B cell (primary cell): ENCODE data around the gene ANKRD11. TPM values are rescaled to one million over a fixed set of nuclear protein-coding genes. Genes with fewer than 3 reads are reported as not detected.

ENCODE experiments used
- ATAC-seq: fragments of 200-7000 bp; cut with Tn5 transposase; one replicate; pipeline ENCODE4 v1.10.0; 2021; ENCODE audit warnings: low read depth, mild to moderate bottlenecking, moderate number of reproducible peaks, moderate library complexity
- CTCF ChIA-PET: fragments of 350-600 bp; sonication (Branson Sonifier 250); formaldehyde crosslinking; loops from one replicate; lab custom pipeline; 2021; ENCODE audit warnings: antibody characterized with exemption, inconsistent platforms; lab: Charles Lee
- POLR2A ChIA-PET: fragments of 350-600 bp; sonication (Branson Sonifier 250); formaldehyde crosslinking; loops from one replicate; lab custom pipeline; 2021; ENCODE audit warnings: antibody characterized with exemption; lab: Charles Lee
- DNase-seq: peaks from one replicate; pipeline ENCODE4 v3.0.0; 2013
- H2AFZ ChIP-seq: 2 replicates; pipeline ENCODE4 v1.6.1; 2012; ENCODE audit warnings: mild to moderate bottlenecking, low read depth, low read length; ENCODE audit not compliant: insufficient read depth, poor library complexity, severe bottlenecking
- H3K27ac ChIP-seq, 2 donors: 1 replicate in 1 of 2; 2 replicates in 1 of 2; pipeline ENCODE4 v1.5.1; 2012 to 2013; ENCODE audit warnings: low read length in 2 of 2, mild to moderate bottlenecking in 2 of 2, moderate library complexity in 1 of 2
- H3K27me3 ChIP-seq, 4 experiments: fragments of 200-600 bp in 1 of 4; sonication (generic) in 1 of 4; replicated peaks in 1 of 4; 1 replicate in 2 of 4; 2 replicates in 2 of 4; pipeline versions ENCODE4 v1.6.1 to v1.7.0; 2013 to 2016; ENCODE audit warnings: low read length in 3 of 4, mild to moderate bottlenecking in 2 of 4, mixed read lengths in 1 of 4, moderate library complexity in 1 of 4; ENCODE audit not compliant: insufficient read depth in 4 of 4, control insufficient read depth in 3 of 4; ENCODE audit errors: control extremely low read depth in 1 of 4
- H3K36me3 ChIP-seq, 2 experiments: replicated peaks in 1 of 2; 1 replicate in 1 of 2; 2 replicates in 1 of 2; pipeline versions ENCODE4 v1.6.1 to v1.7.1; 2013; ENCODE audit warnings: low read length in 1 of 2; ENCODE audit not compliant: insufficient read depth in 2 of 2, control insufficient read depth in 1 of 2; ENCODE audit errors: control extremely low read depth in 1 of 2, extremely low read depth in 1 of 2
- H3K4me1 ChIP-seq, 2 donors: fragments of 200-600 bp in 1 of 2; sonication (generic) in 1 of 2; 1 replicate in 1 of 2; 2 replicates in 1 of 2; pipeline versions ENCODE4 v1.5.1 to v1.6.1; 2013 to 2017; ENCODE audit warnings: low read length in 2 of 2; ENCODE audit not compliant: control insufficient read depth in 2 of 2, insufficient read depth in 2 of 2
- H3K4me2 ChIP-seq: replicated peaks from 2 replicates; pipeline ENCODE3; 2012; ENCODE audit warnings: mild to moderate bottlenecking, low read depth, low read length; ENCODE audit not compliant: poor library complexity, severe bottlenecking
- H3K4me3 ChIP-seq, 5 experiments: fragments of 200-600 bp in 1 of 5; sonication (generic) in 1 of 5; 1 replicate in 3 of 5; 2 replicates in 2 of 5; pipeline versions ENCODE4 v1.5.1 to v1.7.0; 2011 to 2016; ENCODE audit warnings: low read length in 4 of 5, mild to moderate bottlenecking in 4 of 5, low read depth in 2 of 5, control low read depth in 1 of 5, moderate library complexity in 1 of 5; ENCODE audit not compliant: insufficient read depth in 1 of 5; ENCODE audit errors: control extremely low read depth in 1 of 5, extremely low read depth in 1 of 5
- H3K79me2 ChIP-seq: fragments of 200-600 bp; sonication (generic); one replicate; pipeline ENCODE4 v1.6.0; 2016; ENCODE audit warnings: low read length; ENCODE audit not compliant: control insufficient read depth, insufficient read depth
- H3K9ac ChIP-seq: fragments of 200-600 bp; sonication (generic); 2 replicates; pipeline ENCODE4 v1.6.1; 2017; ENCODE audit warnings: mild to moderate bottlenecking, low read length, moderate library complexity
- H3K9me3 ChIP-seq, 3 donors: one replicate each; pipeline versions ENCODE4 v1.6.1 to v1.7.1; 2013; ENCODE audit warnings: low read length in 2 of 3; ENCODE audit not compliant: control insufficient read depth in 2 of 3, insufficient read depth in 1 of 3; ENCODE audit errors: control extremely low read depth in 1 of 3
- H4K20me1 ChIP-seq: 2 replicates; pipeline ENCODE4 v1.6.0; 2012; ENCODE audit warnings: mild to moderate bottlenecking, low read length; ENCODE audit not compliant: insufficient read depth, control insufficient read depth, poor library complexity, severe bottlenecking
- H3K27ac Mint-ChIP-seq: one replicate; pipeline ENCODE4 v1.8.0; 2021; ENCODE audit warnings: mixed read lengths
- H3K27me3 Mint-ChIP-seq: one replicate; pipeline ENCODE4 v1.8.0; 2021; ENCODE audit warnings: mixed read lengths
- H3K4me1 Mint-ChIP-seq: one replicate; pipeline ENCODE4 v1.8.0; 2021; ENCODE audit warnings: mixed read lengths
- H3K4me3 Mint-ChIP-seq: one replicate; pipeline ENCODE4 v1.8.0; 2021; ENCODE audit warnings: mixed read lengths
- H3K9me3 Mint-ChIP-seq: one replicate; pipeline ENCODE4 v1.8.0; 2022; ENCODE audit warnings: mixed read lengths; ENCODE audit not compliant: insufficient read depth
- EZH2 ChIP-seq: IDR thresholded peaks from 2 replicates; pipeline ENCODE4 v1.6.1; 2012; ENCODE audit warnings: borderline replicate concordance, low read depth, mild to moderate bottlenecking, moderate library complexity, low read length; ENCODE audit not compliant: insufficient read depth, poor library complexity, severe bottlenecking
- WGBS: methylation state at CpG from one replicate; pipeline ENCODE4 v1.1.5; 2013; ENCODE audit warnings: missing lambda C conversion rate; ENCODE audit not compliant: insufficient coverage; 5-methylcytosine and 5-hydroxymethylcytosine counted together
- intact Hi-C: fragments of 100-400 bp; cut with micrococcal nuclease; formaldehyde crosslinking; loops from one replicate; pipeline ENCODE4 v1.10.0; 2022
- polyA plus RNA-seq: library from polyadenylated mRNA; depleted of rRNA; stranded (reverse); fragments of >200 nt; gene quantifications from 2 replicates; pipeline ENCODE4 v1.2.3, GENCODE V29; 2012
- total RNA-seq, 2 donors: library from RNA; stranded (reverse); fragments of 120-200 nt in 1 of 2; gene quantifications; 1 replicate in 1 of 2; 2 replicates in 1 of 2; pipeline versions ENCODE4 v1.2.3 to v1.2.4, GENCODE V29; 2013 to 2022
- TF ChIP-seq, protein P1 (sequence below): fragments of 200-600 bp; IDR thresholded peaks from one replicate; pipeline ENCODE4 v1.8.0; 2022; ENCODE audit warnings: antibody characterized with exemption, mild to moderate bottlenecking

The ANKRD11 gene
- total and polyA plus RNA-seq, 2 donors (not counting 1 experiment from before 2014, with no cell fraction given), result 67.9 to 314 TPM

DNA sequence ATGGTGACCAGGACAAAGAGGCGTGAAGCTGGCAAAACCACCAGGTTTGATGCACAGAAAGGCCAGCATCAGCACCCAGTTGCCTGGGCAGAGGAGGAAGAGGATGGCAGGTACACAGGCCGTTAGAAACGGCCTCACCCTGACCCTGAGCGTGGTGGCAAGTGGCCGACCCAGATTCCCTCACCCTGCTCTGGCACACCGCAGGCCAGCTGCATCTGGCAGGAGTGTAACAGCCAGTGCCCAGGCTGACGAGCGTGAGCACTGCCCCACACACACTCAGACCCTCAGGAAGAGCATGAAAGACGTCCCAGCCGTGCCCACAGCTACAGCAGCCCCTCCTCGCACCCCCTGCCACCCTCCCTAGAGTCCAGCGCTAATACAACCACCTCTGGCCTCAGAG, 82.0 kb downstream of the ANKRD11 start:
- peaks cover 83% of the 10 kb centered on the region for H3K4me1 Mint-ChIP-seq
- H3K27me3 Mint-ChIP-seq, result no peaks in the 10 kb centered on the region
- ChIA-PET CTCF (interaction anchor here (1.0 to 1.9 kb wide), 3 partner anchors 15 to 101 kb away, joined by 3 to 5 read pairs (median 3); no protein-coding TSS in a partner anchor), POLR2A (no interaction called here)
- Histone ChIP-seq H3K4me3 (no peak overlapping the region), H2AFZ (no peak overlapping the region), H3K4me1 (peaks cover 71 to 83% of the 10 kb centered on the region in 2 donors), H3K9ac (no peak overlapping the region), H3K4me2 (peak overlapping the region; percentile 45), H3K36me3 (peaks cover 0 to 8% of the 10 kb centered on the region in 2 experiments), H3K27me3 (no peaks in the 10 kb centered on the region), H3K27ac (no peak overlapping the region), H3K79me2 (peaks cover 100% of the 10 kb centered on the region), H4K20me1 (peaks cover 99% of the 10 kb centered on the region), H3K9me3 (no peaks in the 10 kb centered on the region)
- no peaks in the 10 kb centered on the region for H3K9me3 Mint-ChIP-seq
- H3K27ac Mint-ChIP-seq, result peak overlapping the region; percentile 48
- H3K4me3 Mint-ChIP-seq, result peak overlapping the region; percentile 75
- 74% methylated on average over 11 of the region's 12 CpGs for WGBS
- no peak for DNase-seq
- intact Hi-C loops, result loop anchor here (5.0 kb wide), 1 partner anchor 46 kb away; no protein-coding TSS in a partner anchor
- TF ChIP-seq, protein P1, sequence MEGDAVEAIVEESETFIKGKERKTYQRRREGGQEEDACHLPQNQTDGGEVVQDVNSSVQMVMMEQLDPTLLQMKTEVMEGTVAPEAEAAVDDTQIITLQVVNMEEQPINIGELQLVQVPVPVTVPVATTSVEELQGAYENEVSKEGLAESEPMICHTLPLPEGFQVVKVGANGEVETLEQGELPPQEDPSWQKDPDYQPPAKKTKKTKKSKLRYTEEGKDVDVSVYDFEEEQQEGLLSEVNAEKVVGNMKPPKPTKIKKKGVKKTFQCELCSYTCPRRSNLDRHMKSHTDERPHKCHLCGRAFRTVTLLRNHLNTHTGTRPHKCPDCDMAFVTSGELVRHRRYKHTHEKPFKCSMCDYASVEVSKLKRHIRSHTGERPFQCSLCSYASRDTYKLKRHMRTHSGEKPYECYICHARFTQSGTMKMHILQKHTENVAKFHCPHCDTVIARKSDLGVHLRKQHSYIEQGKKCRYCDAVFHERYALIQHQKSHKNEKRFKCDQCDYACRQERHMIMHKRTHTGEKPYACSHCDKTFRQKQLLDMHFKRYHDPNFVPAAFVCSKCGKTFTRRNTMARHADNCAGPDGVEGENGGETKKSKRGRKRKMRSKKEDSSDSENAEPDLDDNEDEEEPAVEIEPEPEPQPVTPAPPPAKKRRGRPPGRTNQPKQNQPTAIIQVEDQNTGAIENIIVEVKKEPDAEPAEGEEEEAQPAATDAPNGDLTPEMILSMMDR, result no peak
- TF ChIP-seq EZH2, result no peak
- ATAC-seq, result no peak

- peak overlapping the region; percentile 48 for H3K27ac Mint-ChIP-seq
- no peak for ATAC-seq
- intact Hi-C loops, result loop anchor here (5.0 kb wide), 1 partner anchor 46 kb away; no protein-coding TSS in a partner anchor
- Histone ChIP-seq H3K9ac (no peak overlapping the region), H2AFZ (no peak overlapping the region), H3K27me3 (no peaks in the 10 kb centered on the region), H4K20me1 (peaks cover 99% of the 10 kb centered on the region), H3K4me2 (peak overlapping the region; percentile 45), H3K4me1 (peaks cover 75 to 86% of the 10 kb centered on the region in 2 donors), H3K4me3 (no peak overlapping the region), H3K27ac (no peak overlapping the region), H3K9me3 (no peaks in the 10 kb centered on the region), H3K36me3 (peaks cover 0 to 8% of the 10 kb centered on the region in 2 experiments), H3K79me2 (peaks cover 100% of the 10 kb centered on the region)
- DNase-seq, result no peak
- H3K9me3 Mint-ChIP-seq, result no peaks in the 10 kb centered on the region
- ChIA-PET POLR2A (no interaction called here), CTCF (interaction anchor here (1.8 to 1.9 kb wide), 2 partner anchors 15 to 97 kb away, joined by 3 to 5 read pairs; no protein-coding TSS in a partner anchor)
- peaks cover 86% of the 10 kb centered on the region for H3K4me1 Mint-ChIP-seq
- H3K27me3 Mint-ChIP-seq, result no peaks in the 10 kb centered on the region
- no peak for TF ChIP-seq EZH2
- TF ChIP-seq, protein P1, result no peak
- WGBS, result 87% methylated on average over 5 of the region's 5 CpGs
- peak overlapping the region; percentile 75 for H3K4me3 Mint-ChIP-seq
Observed at GRCh38 chr16:89407925-89408300, 82.4 kb downstream of the ANKRD11 start.
